K562 (cell line): ENCODE measurements around the gene CABS1. TPM values are rescaled to one million over a fixed set of nuclear protein-coding genes. Genes with fewer than 3 reads are reported as not detected.
A peak's percentile ranks its signal among the peaks of the same experiment; 100 is the strongest.

Experiments used
- ATAC-seq: fragments of 200-7000 bp; cut with Tn5 transposase; 3 replicates; pipeline ENCODE4 v1.9.1; 2020; ENCODE audit warnings: moderate library complexity
- BruUV-seq: library from RNA; stranded (reverse); fragments of 400-500 nt; replicated peaks from 2 replicates; lab custom pipeline; 2021; lab: Mats Ljungman, UMichigan
- CTCF ChIA-PET: fragments of 300-600 bp; formaldehyde crosslinking; extraction: SDS; loops from one replicate; lab custom pipeline; 2021; ENCODE audit warnings: low intra/inter-chr PET ratio; lab: Yijun Ruan, JAX
- POLR2A ChIA-PET: fragments of 300-600, 350-650 bp; sonication (Branson Sonifier 250); formaldehyde crosslinking; extraction: SDS; loops from one replicate; lab custom pipeline; 2021; ENCODE audit warnings: antibody characterized with exemption, inconsistent platforms; lab: Yijun Ruan, JAX
- DNase-seq, 4 experiments: peaks; one replicate each; pipeline versions ENCODE4 v3.0.0 to v3.0.0-alpha.2; 2011 to 2018; ENCODE audit warnings: low spot score in 3 of 4, mixed read lengths in 3 of 4; ENCODE audit errors: extremely low read depth in 1 of 4
- FAIRE-seq: peaks from 2 replicates; lab custom pipeline; 2011; peaks lifted over from hg19 to GRCh38; lab: Jason Lieb, UNC
- H2AFZ ChIP-seq: 2 replicates; pipeline ENCODE4 v1.6.0; 2011; ENCODE audit warnings: low read depth, low read length, control low read depth, inconsistent platforms
- H3K27ac ChIP-seq: fragments of 200-600 bp; 3 replicates; pipeline ENCODE4 v1.8.0; 2011; ENCODE audit warnings: low read depth, mild to moderate bottlenecking, control low read depth, inconsistent platforms, low read length, moderate library complexity, mixed read lengths; ENCODE audit errors: extremely low read depth
- H3K27me3 ChIP-seq, 2 experiments: fragments of 300-600 bp in 1 of 2; 2 replicates in 1 of 2; 3 replicates in 1 of 2; pipeline versions ENCODE4 v1.6.0 to v1.8.0; 2011; ENCODE audit warnings: inconsistent platforms in 2 of 2, low read length in 2 of 2, mild to moderate bottlenecking in 1 of 2, mixed read lengths in 1 of 2, moderate library complexity in 1 of 2; ENCODE audit not compliant: control insufficient read depth in 2 of 2, insufficient read depth in 2 of 2
- H3K36me3 ChIP-seq: fragments of 300-600 bp; 3 replicates; pipeline ENCODE4 v1.8.0; 2011; ENCODE audit warnings: mild to moderate bottlenecking, low read length, inconsistent platforms; ENCODE audit not compliant: control insufficient read depth, insufficient read depth
- H3K4me1 ChIP-seq, 2 experiments: fragments of 200-600 bp in 1 of 2; replicated peaks in 1 of 2; 2 replicates in 1 of 2; 3 replicates in 1 of 2; pipeline versions ENCODE4 v1.5.1 to v1.8.0; 2011; ENCODE audit warnings: inconsistent platforms in 2 of 2, low read length in 2 of 2, mild to moderate bottlenecking in 1 of 2, mixed read lengths in 1 of 2, moderate library complexity in 1 of 2; ENCODE audit not compliant: control insufficient read depth in 2 of 2, insufficient read depth in 2 of 2
- H3K4me2 ChIP-seq: 2 replicates; pipeline ENCODE4 v1.6.1; 2011; ENCODE audit warnings: low read length, control low read depth, inconsistent platforms, mixed read lengths; ENCODE audit not compliant: insufficient read depth
- H3K4me3 ChIP-seq: fragments of 200-600 bp; sonication (generic), shearing (Covaris generic); 2 replicates; pipeline ENCODE4 v1.5.1; 2016; ENCODE audit warnings: control low read depth, inconsistent platforms
- H3K79me2 ChIP-seq: fragments of 200-600 bp; 3 replicates; pipeline ENCODE4 v1.8.0; 2011; ENCODE audit warnings: low read length, inconsistent platforms; ENCODE audit not compliant: control insufficient read depth, insufficient read depth
- H3K9ac ChIP-seq, 2 experiments: 2 replicates each; pipeline versions ENCODE4 v1.6.0 to v1.6.1; 2011; ENCODE audit warnings: low read depth in 2 of 2, low read length in 2 of 2, control low read depth in 1 of 2, inconsistent platforms in 1 of 2, mild to moderate bottlenecking in 1 of 2, mixed read lengths in 1 of 2; ENCODE audit not compliant: insufficient read depth in 1 of 2
- H3K9me1 ChIP-seq: one replicate; pipeline ENCODE4 v1.6.0; 2011; ENCODE audit warnings: inconsistent platforms, mild to moderate bottlenecking, low read length, moderate library complexity; ENCODE audit not compliant: control insufficient read depth, insufficient read depth
- H3K9me3 ChIP-seq: replicated peaks from 2 replicates; pipeline ENCODE4 v1.5.1; 2011; ENCODE audit warnings: low read depth, low read length, inconsistent platforms; ENCODE audit not compliant: control insufficient read depth, insufficient read depth
- H4K20me1 ChIP-seq: replicated peaks from 2 replicates; pipeline ENCODE4 v1.6.1; 2011; ENCODE audit warnings: low read length, inconsistent platforms, mixed read lengths; ENCODE audit not compliant: control insufficient read depth, insufficient read depth
- CEBPB ChIP-seq: fragments of 450-650 bp; IDR thresholded peaks from 2 replicates; pipeline ENCODE4 v1.6.1; 2016; ENCODE audit warnings: missing genetic modification characterization, missing compliant biosample characterization
- FOXA1 ChIP-seq: fragments of 450-650 bp; IDR thresholded peaks from 2 replicates; pipeline ENCODE4 v1.6.1; 2016; ENCODE audit warnings: mild to moderate bottlenecking, borderline replicate concordance
- HDAC2 ChIP-seq: fragments of 450-650 bp; IDR thresholded peaks from 2 replicates; pipeline ENCODE4 v1.6.1; 2016; ENCODE audit warnings: mild to moderate bottlenecking
- HOXB6 ChIP-seq: fragments of 250-450 bp; sonication (Bioruptor Pico); IDR thresholded peaks from 2 replicates; pipeline ENCODE4 v1.5.1; 2022; ENCODE audit warnings: mild to moderate bottlenecking, borderline replicate concordance
- LARP7 ChIP-seq: fragments of 450-650 bp; IDR thresholded peaks from 2 replicates; pipeline ENCODE4 v1.6.1; 2016
- MAZ ChIP-seq, 2 experiments: fragments of 450-650 bp in 1 of 2; sonication (generic) in 1 of 2; formaldehyde crosslinking; IDR thresholded peaks in 1 of 2; conservative IDR thresholded peaks in 1 of 2; 2 replicates each; pipeline versions ENCODE4 v1.4.0 to v1.5.0; 2020; ENCODE audit warnings: mild to moderate bottlenecking in 1 of 2, missing genetic modification reagents in 1 of 2
- NUFIP1 ChIP-seq: fragments of 450-650 bp; IDR thresholded peaks from 2 replicates; pipeline ENCODE4 v1.6.1; 2018; ENCODE audit not compliant: partially characterized antibody
- RFX7 ChIP-seq: fragments of 250-450 bp; sonication (Bioruptor Pico); IDR thresholded peaks from 2 replicates; pipeline ENCODE4 v1.5.1; 2021; ENCODE audit warnings: mild to moderate bottlenecking
- ZNF184 ChIP-seq: sonication (generic); formaldehyde crosslinking; IDR thresholded peaks from 2 replicates; pipeline ENCODE4 v1.5.0; 2020; ENCODE audit warnings: missing genetic modification reagents
- ZNF316 ChIP-seq: fragments of 450-650 bp; IDR thresholded peaks from 2 replicates; pipeline ENCODE4 v1.6.1; 2016
- WGBS: fragments of 100-300 bp; shearing (Covaris generic); methylation state at CpG from one replicate; pipeline ENCODE4 v1.1.6; 2016; ENCODE audit warnings: low coverage, mixed read lengths; ENCODE audit not compliant: insufficient coverage; ENCODE audit errors: missing lambda C conversion rate; 5-methylcytosine and 5-hydroxymethylcytosine counted together
- in situ Hi-C: fragments of 300-500 bp; cut with MboI; formaldehyde crosslinking; loops from 4 replicates; pipeline ENCODE4 v1.15.0; 2018; ENCODE audit warnings: inconsistent platforms, mixed read lengths
- intact Hi-C: fragments of 100-400 bp; cut with micrococcal nuclease; formaldehyde crosslinking; loops from 2 replicates; pipeline ENCODE4 v1.14.2; 2022
- polyA plus RNA-seq, 8 experiments: library from polyadenylated mRNA; depleted of rRNA in 4 of 8; stranded (reverse) in 5 of 8; unstranded in 3 of 8; fragments of >200 nt; fragmentation: Nextera tagmentation in 2 of 8; fragmentation: Illumina TruSeq in 1 of 8; extraction: Ambion mirVana in 2 of 8; extraction: Trizol in 1 of 8; gene quantifications; 2 replicates each; pipeline versions ENCODE4 v1.2.1 to v1.2.3, GENCODE V29; 2011 to 2014; ENCODE audit warnings: inconsistent platforms in 1 of 8, missing spikeins in 1 of 8
- total RNA-seq, 7 experiments: library from RNA; depleted of rRNA in 6 of 7; stranded (reverse); fragments of >200 nt in 6 of 7; fragmentation: Illumina TruSeq in 2 of 7; extraction: Trizol in 2 of 7; gene quantifications; 2 replicates each; pipeline versions ENCODE4 v1.2.1 to v1.2.3, GENCODE V29; 2011 to 2021; ENCODE audit warnings: low replicate concordance in 1 of 7
- TF ChIP-seq, protein P1 (sequence below): fragments of 200-400 bp; formaldehyde crosslinking; IDR thresholded peaks from 2 replicates; pipeline ENCODE4 v1.6.1; 2017; ENCODE audit warnings: mild to moderate bottlenecking, low read depth, low read length, moderate library complexity

Gene CABS1
- total and polyA plus RNA-seq, 9 of the 15 experiments (the other 6 are each of a cell fraction or from before 2014, with no cell fraction given): not detected

DNA sequence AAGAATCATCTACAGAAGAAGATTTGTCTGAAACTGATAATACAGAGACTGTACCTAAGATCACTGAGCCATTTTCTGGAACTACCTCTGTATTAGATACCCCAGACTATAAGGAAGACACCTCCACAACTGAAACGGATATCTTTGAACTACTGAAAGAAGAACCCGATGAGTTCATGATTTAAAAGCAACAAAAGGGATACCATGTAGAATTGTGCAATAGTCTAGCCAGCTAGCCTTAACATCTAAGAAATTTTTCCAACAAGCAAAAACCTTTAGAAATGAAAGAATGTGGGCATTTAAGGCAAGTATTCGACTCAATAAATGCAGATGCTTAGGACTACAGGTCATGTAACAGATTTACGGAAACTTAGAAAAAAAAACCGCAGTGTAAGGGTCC lies 1.3 kb downstream of the CABS1 start:
- POLR2A ChIA-PET: no interaction called here
- 0% methylated on average over 5 of the region's 5 CpGs for WGBS
- DNase-seq: no peak

DNA sequence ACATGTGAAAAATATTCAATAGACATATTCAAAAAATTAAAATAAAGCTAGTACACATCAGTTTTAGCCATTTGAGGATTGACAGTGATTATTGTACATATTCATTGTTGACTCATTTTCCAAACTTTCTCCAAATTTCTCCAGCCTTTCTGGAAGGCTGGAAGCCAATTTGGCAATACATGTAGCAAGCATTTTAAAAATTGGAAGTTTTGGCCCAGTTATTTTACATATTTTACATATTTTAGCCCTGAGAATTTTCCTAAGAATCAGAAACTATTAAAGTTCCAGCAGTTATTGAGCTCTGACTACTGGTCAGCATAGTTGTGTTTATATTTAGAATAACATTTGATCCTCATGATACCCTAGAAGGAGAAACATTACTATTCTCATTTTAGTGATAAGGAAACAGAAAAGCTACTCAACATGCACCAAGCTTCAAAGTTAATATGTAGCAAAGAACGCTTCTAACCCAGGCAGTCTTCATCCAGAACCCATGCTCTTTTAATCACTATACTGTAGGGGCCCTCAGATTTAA lies 3.2 kb downstream of the CABS1 start:
- no peaks in the 10 kb centered on the region for H4K20me1 ChIP-seq
- in situ Hi-C loops: no loop called here
- no peak overlapping the region for H3K9ac ChIP-seq
- H3K79me2 ChIP-seq: no peaks in the 10 kb centered on the region
- POLR2A ChIA-PET: no interaction called here
- H3K27me3 ChIP-seq: no peaks in the 10 kb centered on the region
- H3K9me1 ChIP-seq: no peaks in the 10 kb centered on the region
- H3K9me3 ChIP-seq: no peaks in the 10 kb centered on the region; the same call in 1 of the 2 replicates
- no peaks in the 10 kb centered on the region for H3K4me1 ChIP-seq
- 0% methylated on average over 1 of the region's 1 CpG for WGBS
- no peak for DNase-seq
- CTCF ChIA-PET: no interaction called here
- TF ChIP-seq MAZ (CRISPR knock-in tag; conservative IDR thresholded peaks at IDR 0.05 in 1 of 2, IDR thresholded peaks at IDR 0.05 in 1 of 2) (no peak), LARP7 (no peak), HDAC2 (no peak), HOXB6 (CRISPR knock-in tag) (no peak), ZNF316 (no peak)
- TF ChIP-seq, protein P1, sequence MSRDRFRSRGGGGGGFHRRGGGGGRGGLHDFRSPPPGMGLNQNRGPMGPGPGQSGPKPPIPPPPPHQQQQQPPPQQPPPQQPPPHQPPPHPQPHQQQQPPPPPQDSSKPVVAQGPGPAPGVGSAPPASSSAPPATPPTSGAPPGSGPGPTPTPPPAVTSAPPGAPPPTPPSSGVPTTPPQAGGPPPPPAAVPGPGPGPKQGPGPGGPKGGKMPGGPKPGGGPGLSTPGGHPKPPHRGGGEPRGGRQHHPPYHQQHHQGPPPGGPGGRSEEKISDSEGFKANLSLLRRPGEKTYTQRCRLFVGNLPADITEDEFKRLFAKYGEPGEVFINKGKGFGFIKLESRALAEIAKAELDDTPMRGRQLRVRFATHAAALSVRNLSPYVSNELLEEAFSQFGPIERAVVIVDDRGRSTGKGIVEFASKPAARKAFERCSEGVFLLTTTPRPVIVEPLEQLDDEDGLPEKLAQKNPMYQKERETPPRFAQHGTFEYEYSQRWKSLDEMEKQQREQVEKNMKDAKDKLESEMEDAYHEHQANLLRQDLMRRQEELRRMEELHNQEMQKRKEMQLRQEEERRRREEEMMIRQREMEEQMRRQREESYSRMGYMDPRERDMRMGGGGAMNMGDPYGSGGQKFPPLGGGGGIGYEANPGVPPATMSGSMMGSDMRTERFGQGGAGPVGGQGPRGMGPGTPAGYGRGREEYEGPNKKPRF: no peak
- TF ChIP-seq, all 486 proteins: peak for 0
- no peak overlapping the region for H2AFZ ChIP-seq
- H3K36me3 ChIP-seq: no peaks in the 10 kb centered on the region
- no peak for FAIRE-seq
- H3K4me2 ChIP-seq: no peak overlapping the region
- no TSS peak for BruUV-seq
- H3K4me3 ChIP-seq: no peak overlapping the region
- no peak overlapping the region for H3K27ac ChIP-seq
- no peak for ATAC-seq
- intact Hi-C loops: no loop called here

More for the DNA sequence above, 1.3 kb downstream of the CABS1 start:
- peak; percentile 29; the same call in 1 of the 2 replicates for TF ChIP-seq CEBPB (tag)
- TF ChIP-seq FOXA1: no peak
- TF ChIP-seq ZNF184 (CRISPR knock-in tag): no peak
- no peak for TF ChIP-seq RFX7 (CRISPR knock-in tag)
- no peak for TF ChIP-seq NUFIP1
- no peak overlapping the region for H2AFZ ChIP-seq
- intact Hi-C loops: no loop called here
- no TSS peak for BruUV-seq
- H3K4me3 ChIP-seq: no peak overlapping the region
- H3K4me2 ChIP-seq: no peak overlapping the region
- no peaks in the 10 kb centered on the region for H3K4me1 ChIP-seq
- in situ Hi-C loops: no loop called here
- no peaks in the 10 kb centered on the region for H3K79me2 ChIP-seq
- no peaks in the 10 kb centered on the region for H3K27me3 ChIP-seq
- no peak for ATAC-seq
- no peak for FAIRE-seq
- no peaks in the 10 kb centered on the region for H3K9me1 ChIP-seq
- H3K36me3 ChIP-seq: no peaks in the 10 kb centered on the region
- CTCF ChIA-PET: no interaction called here
- no peak overlapping the region for H3K27ac ChIP-seq
- no peaks in the 10 kb centered on the region for H4K20me1 ChIP-seq
- no peaks in the 10 kb centered on the region for H3K9me3 ChIP-seq
- no peak overlapping the region for H3K9ac ChIP-seq
